Loucy (cell line): ENCODE measurements around the gene MRPL42.

ENCODE experiments used
- CTCF ChIP-seq: fragments of 200-600 bp; sonication (generic); conservative IDR thresholded peaks from 2 replicates; pipeline ENCODE4 v1.5.1; 2014; ENCODE audit warnings: mild to moderate bottlenecking, antibody characterized with exemption, low read length
- EZH2phosphoT487 ChIP-seq: fragments of 200-600 bp; IDR thresholded peaks from 2 replicates; pipeline ENCODE4 v1.6.1; 2018; ENCODE audit warnings: antibody characterized with exemption, mild to moderate bottlenecking, moderate library complexity, borderline replicate concordance

- no peak for TF ChIP-seq CTCF
- no peak for TF ChIP-seq EZH2phosphoT487
Measured at GRCh38 chr12:93451423-93452158, 15.7 kb upstream of the MRPL42 start.
